Endothelial cell of hepatic sinusoid (primary cell): ENCODE data around the gene EOLA2.
"Not testable (repeated sequence)": the region's sequence is repeated elsewhere in the genome, so short reads cannot be mapped to it uniquely, and the experiment has no call there.

Experiments
- in situ Hi-C: cut with HindIII; loops from 2 replicates; pipeline ENCODE4 v1.10.0; 2017; ENCODE audit warnings: low sequenced_read_pairs

EOLA2 gene

DNA sequence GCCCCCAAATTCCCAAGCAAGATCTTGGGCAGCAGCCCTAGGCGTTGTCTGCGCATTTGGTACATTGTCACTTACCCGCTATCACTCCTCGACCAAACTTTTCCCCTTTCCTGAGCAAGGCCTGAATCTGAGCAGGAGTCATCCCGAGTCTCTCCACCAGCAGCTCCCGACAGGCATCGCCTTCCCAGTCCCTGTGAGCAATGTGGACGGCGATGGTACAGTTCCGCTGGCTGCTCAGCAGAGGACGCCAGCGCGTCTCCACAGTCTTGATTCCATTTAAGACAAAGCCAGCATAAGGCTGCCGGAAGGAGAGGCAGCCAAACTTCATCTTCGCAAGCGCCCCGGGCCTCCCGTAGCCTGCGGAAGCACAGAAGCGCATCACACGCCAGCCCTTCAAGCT is 4.7 kb downstream of the EOLA2 start:
- in situ Hi-C loops, result not testable (repeated sequence)

- in situ Hi-C loops, result not testable (repeated sequence)
These were observed 5.3 kb downstream of the EOLA2 start for GRCh38 chrX:149932970-149933369.

GRCh38 chrX:149932150-149932549 is 6.1 kb downstream of the EOLA2 start:
- in situ Hi-C loops, result not testable (repeated sequence)

DNA sequence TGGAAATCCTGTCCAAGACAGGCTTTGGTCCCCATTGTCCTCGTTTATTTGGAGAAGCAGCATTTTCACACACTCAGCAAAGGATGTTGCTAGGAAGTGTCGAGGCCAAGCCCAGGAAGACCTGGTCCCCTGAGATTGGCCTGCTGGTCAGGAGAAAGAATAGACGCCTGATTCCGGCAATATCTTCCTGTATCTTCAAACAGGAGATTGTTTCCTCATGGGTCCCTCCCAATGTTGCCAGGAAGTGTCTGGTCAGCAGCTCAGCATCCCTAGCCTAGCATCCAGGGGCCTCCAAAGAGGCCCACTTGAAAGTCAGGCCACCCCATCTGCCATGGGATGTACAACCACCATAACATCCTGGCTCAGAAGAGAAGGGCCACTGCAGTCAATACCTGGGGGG is 6.9 kb downstream of the EOLA2 start:
- in situ Hi-C loops, result not testable (repeated sequence)

- in situ Hi-C loops, result not testable (repeated sequence)
These were observed 8.9 kb downstream of the EOLA2 start, which contains the start of gene HSFX4 for GRCh38 chrX:149929400-149929799. HSFX4 (plus strand) TSS chrX:149929573; CDS start chrX:149929645, 72 bp downstream.

DNA sequence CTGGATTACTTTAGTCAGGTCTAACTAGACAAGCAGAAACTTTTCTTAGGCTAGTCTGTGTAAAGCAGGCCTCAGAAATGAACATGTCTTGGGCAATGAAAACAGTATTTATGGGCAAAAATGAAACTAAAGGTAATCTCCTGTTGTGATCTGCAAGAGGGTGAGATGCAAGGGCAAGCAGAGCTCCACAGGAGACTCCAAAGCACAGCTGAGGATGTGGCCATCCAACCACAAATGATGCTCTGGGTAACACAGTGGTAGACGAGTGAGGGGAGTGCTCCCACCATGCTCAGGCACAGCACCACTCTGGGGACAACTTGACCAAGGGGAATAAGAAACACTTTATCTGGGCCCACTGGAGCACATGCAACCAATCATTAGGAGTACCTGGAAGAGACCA is 9.7 kb downstream of the EOLA2 start:
- in situ Hi-C loops, result not testable (repeated sequence)

GRCh38 chrX:149927964-149928258 is 10.4 kb downstream of the EOLA2 start:
- in situ Hi-C loops, result not testable (repeated sequence)

GRCh38 chrX:149927245-149927963 is 10.9 kb downstream of the EOLA2 start:
- in situ Hi-C loops, result not testable (repeated sequence)

- in situ Hi-C loops, result not testable (repeated sequence)
These were observed 13.9 kb downstream of the EOLA2 start for GRCh38 chrX:149924434-149924833.

DNA sequence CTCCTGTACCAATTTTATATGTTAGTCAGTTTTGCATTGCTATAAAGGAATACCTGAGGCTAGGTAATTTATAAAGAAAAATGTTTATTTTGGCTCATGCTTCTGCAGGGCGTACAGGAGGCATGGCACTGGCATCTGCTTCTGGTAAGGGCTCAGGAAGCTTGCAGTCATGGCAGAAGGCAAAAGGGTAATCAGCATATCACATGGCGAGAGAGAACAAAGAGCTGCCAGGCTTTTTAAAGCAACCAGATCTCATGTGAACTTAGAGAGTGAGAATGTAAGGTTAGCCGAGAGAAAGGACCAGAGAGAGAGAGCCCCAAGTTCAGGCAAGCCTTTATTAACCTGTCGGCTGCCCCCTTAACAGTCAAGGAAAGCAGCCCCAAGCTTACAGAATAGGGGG is 14.5 kb downstream of the EOLA2 start:
- in situ Hi-C loops, result not testable (repeated sequence)

GRCh38 chrX:149916745-149917392 is 21.4 kb downstream of the EOLA2 start:
- in situ Hi-C loops, result no loop called here

DNA sequence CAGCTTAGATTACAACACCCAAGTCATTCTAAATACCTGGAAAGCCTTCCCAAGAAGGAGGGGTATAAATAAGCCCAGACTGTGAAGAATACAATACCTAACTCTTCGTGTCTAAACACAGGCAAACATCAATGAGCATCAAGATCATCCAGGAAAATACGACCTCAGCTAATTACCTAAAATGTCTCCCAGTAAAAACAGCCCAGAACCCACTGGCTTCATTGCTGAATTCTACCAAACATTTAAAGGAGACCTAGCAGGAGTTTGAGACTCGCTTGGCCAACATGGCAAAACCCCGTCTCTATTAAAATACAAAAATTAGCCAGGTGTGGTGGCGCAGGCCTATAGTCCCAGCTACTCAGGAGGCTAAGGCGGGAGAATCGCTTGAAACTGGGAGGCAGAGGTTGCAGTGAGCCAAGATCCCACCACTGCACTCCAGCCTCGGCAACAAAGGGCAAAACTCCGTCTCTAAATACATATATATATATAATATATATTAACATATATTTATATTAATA is 28.1 kb downstream of the EOLA2 start:
- in situ Hi-C loops, result no loop called here

DNA sequence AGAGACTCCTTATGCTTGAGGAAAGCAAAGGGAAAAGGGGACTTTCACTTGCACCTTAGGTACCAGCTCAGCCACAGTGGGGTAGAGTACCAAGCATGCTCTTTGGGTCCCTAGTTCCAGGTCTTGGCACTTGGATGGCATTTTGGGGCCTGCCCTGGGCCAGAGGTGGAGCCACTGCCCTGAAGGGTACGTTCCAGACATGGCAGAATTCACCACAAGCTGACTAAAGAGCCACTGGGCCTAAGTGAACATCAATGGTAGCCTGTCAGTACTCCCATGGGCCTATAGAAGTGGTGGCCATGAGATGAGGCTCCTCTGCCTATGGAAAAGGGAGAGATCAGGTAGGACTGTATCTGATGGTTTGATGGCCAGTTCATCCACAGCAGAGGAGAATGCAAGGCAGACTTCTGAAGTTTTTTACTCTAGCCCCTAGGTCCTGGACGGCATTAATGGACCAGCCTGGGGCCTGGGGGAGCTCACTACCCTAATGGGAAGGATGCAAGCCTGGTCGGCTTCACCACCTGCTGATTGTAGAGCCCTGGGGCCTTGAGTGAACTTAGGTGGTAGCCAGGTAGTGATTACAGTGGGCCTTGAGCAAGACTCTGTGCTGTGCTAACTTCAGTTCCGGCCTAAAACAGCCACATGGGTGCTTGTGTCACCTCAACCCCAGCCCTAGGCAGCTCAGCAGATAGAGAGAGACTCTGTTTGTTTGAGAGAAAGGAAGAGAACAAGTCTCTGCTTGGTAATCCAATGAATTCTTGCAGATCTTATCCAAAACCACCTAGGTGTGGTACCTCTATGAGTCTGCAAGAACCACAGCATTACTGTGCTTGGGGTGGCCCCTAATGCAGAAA is 28.7 kb downstream of the EOLA2 start:
- in situ Hi-C loops, result no loop called here

GRCh38 chrX:149908727-149909126 is 29.6 kb downstream of the EOLA2 start:
- in situ Hi-C loops, result no loop called here

DNA sequence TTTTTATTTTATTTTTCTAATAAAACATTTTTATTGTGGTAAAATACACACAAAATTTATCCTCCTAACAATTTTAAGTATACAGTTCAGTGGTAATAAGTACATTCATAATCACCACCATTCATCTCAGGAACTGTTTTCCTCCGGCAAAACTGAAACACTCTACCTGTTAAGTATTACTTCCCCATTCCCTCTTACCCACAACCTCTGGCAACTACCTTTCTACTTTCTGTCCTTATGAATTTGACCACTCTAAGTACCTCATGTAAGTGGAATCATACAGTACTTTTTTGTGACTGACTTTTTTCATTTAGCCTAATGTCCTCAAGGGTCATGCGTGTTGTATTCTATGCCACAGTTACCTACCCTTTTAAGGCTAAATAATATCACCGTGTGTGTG is 30.0 kb downstream of the EOLA2 start:
- in situ Hi-C loops, result no loop called here

GRCh38 chrX:149903889-149904748 is 34.2 kb downstream of the EOLA2 start:
- in situ Hi-C loops, result no loop called here

DNA sequence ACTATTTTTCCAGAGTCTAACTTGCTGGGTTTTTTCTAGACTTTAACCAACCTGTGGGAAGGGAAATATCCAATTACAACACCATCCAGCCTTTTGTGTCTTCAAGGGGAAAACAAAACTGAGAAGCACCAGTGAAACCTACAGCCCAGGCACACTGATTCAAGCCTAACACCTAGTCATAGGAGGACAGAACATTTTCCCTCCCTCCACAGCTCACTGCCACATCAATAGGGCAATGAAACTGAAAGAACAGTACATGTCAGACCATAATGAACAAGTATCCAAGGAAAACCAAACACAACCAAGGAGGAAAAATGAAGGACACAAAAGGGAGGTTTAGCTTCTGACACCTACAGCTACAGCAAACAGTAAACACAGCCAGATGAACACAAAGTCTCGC is 39.7 kb downstream of the EOLA2 start:
- in situ Hi-C loops, result no loop called here

DNA sequence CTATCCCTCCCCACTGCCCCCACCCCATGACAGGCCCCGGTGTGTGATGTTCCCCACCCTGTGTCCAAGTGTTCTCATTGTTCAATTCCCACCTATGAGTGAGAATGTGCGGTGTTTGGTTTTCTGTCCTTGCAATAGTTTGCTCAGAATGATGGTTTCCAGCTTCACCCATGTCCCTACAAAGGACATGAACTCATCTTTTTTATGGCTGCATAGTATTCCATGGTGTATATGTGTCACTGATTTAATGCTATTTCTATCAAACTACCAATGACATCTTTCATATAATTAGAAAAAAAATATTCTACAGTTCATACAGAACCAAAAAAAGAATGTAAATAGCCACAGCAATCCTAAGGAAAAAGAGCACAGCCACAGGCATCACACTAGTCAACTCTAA is 47.5 kb downstream of the EOLA2 start:
- in situ Hi-C loops, result not testable (repeated sequence)
